COLO668 (cell line): Measurements from ENCODE around the gene BMP10.

Experiments used
- DNase-seq: peaks from one replicate; lab custom pipeline; 2025; ENCODE audit not compliant: unreplicated experiment; lab: John Stamatoyannopoulos, UW

The BMP10 gene

GRCh38 chr2:68871159-68871764, at the start of gene BMP10:
TSS of gene BMP10 (minus strand) at chr2:68871397. CDS start at chr2:68871358, 39 bp downstream.
- no peak for DNase-seq

- DNase-seq, result no peak
These were observed 49.4 kb upstream of the BMP10 start for GRCh38 chr2:68920481-68921170.

- DNase-seq, result no peak
These were observed 47.3 kb upstream of the BMP10 start for GRCh38 chr2:68918497-68918896.

GRCh38 chr2:68917034-68917718, 46.0 kb upstream of the BMP10 start:
- DNase-seq, result no peak

GRCh38 chr2:68916226-68916625, 45.0 kb upstream of the BMP10 start:
- DNase-seq, result no peak

GRCh38 chr2:68915393-68915792, 44.2 kb upstream of the BMP10 start:
- no peak for DNase-seq

GRCh38 chr2:68913359-68913758, 42.2 kb upstream of the BMP10 start:
- no peak for DNase-seq

GRCh38 chr2:68912732-68913131, 41.5 kb upstream of the BMP10 start:
- no peak for DNase-seq

GRCh38 chr2:68912111-68912510, 40.9 kb upstream of the BMP10 start:
- no peak for DNase-seq

- no peak for DNase-seq
These were observed 40.5 kb upstream of the BMP10 start for GRCh38 chr2:68911709-68912108.

- no peak for DNase-seq
These were observed 40.0 kb upstream of the BMP10 start for GRCh38 chr2:68911246-68911645.

- peak; percentile 70 for DNase-seq
These were observed 38.8 kb upstream of the BMP10 start for GRCh38 chr2:68909793-68910674.

GRCh38 chr2:68908392-68908970, 37.3 kb upstream of the BMP10 start:
- DNase-seq, result peak; percentile 64

GRCh38 chr2:68907920-68908253, 36.7 kb upstream of the BMP10 start:
- DNase-seq, result no peak

GRCh38 chr2:68907232-68907919, 36.2 kb upstream of the BMP10 start:
- no peak for DNase-seq

GRCh38 chr2:68906716-68907115, 35.5 kb upstream of the BMP10 start:
- no peak for DNase-seq

- no peak for DNase-seq
These were observed 33.9 kb upstream of the BMP10 start for GRCh38 chr2:68905116-68905515.

- DNase-seq, result no peak
These were observed 30.4 kb upstream of the BMP10 start for GRCh38 chr2:68901561-68901960.

GRCh38 chr2:68901199-68901514, 30.0 kb upstream of the BMP10 start:
- no peak for DNase-seq

- no peak for DNase-seq
These were observed 29.4 kb upstream of the BMP10 start for GRCh38 chr2:68900496-68901198.
